ENCODE measurements around the gene EFCAB13.
"Not testable (repeated sequence)": the region's sequence is repeated elsewhere in the genome, so short reads cannot be mapped to it uniquely, and the experiment has no call there.

EFCAB13 gene

GRCh38 chr17:47427985-47428384, 104.2 kb downstream of the EFCAB13 start:
- no peak for DNase-seq

GRCh38 chr17:47432240-47432639, 108.5 kb downstream of the EFCAB13 start:
- DNase-seq = not testable (repeated sequence)

GRCh38 chr17:47465165-47465564, 141.4 kb downstream of the EFCAB13 start:
- DNase-seq = no peak

DNA sequence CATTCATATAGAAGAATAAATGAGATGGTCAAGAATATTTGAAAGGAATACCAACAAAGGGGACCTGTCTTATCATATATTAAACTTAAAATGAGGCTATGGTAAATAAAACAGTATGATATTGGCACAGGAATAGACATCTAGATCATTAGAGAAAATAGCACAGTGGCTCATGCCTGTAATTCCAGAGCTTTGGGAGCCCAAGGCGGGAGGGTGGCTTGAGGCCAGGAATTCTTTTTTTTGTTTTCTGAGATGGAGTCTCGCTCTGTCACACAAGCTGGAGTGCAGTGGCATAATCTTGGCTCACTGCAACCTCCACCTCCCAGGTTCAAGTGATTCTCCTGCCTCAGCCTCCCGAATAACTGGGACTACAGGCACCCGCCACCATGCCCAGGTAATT, 143.2 kb downstream of the EFCAB13 start:
- not testable (repeated sequence) for DNase-seq

DNA sequence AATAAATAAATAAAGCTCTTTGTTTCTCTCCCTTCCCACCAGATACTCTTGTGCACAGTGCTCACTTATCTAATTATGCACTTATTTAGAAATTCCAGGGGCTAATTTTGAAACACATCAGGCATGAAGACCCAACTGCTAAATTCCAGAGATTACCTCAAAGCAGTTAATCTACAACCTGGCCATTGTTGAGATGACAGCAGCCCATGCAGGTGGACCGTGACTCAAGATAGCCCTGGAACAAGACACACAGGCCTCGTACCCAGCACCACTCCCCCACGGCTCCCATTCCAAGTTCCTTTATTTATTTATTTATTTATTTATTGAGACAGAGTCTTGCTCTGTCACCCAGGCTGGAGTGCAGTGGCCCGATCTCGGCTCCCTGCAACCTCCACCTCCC, 147.1 kb downstream of the EFCAB13 start:
- no peak for DNase-seq

DNA sequence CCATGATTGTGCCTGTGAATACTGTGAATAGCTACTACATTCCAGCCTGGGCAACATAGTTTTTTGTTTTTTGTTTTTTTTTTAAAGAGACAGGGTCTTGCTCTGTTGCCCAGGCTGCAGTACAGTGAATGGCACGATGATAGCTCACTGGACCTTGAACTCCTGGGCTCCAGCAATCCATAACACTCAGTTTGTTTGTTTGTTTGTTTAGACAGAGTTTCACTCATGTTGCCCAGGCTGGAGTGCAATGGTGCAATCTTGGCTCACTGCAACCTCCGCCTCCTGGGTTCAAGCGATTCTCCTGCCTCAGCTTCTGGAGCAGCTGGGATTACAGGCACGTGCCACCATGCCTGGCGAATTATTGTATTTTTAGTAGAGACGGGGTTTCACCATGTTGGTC, 148.3 kb downstream of the EFCAB13 start:
- not testable (repeated sequence) for DNase-seq
